ENCODE measurements around the gene SPDYE6.
"Not testable (repeated sequence)": the region's sequence is repeated elsewhere in the genome, so short reads cannot be mapped to it uniquely, and the experiment has no call there.

SPDYE6 gene

GRCh38 chr7:102363549-102364393 lies 7.5 kb upstream of the SPDYE6 start:
- DNase-seq = peak; percentile 37

DNA sequence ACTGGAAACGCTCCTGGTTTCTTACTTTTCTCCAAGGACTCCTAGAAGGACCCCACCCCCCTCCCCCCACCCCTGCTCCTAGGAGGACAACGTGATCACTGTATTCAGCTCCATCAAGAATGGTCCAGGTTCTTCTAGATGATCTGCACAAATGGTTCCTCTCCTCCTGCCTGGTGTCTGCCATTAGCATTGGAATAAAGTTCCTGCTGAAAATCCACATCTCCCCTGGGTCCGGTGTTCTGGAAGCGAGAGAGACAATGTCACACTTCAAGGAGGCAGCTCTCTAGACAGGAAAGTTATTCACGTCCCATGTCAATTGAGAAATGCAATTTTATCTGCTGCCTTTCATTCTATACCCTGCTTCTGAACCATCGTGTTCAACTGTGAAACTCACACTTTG lies 9.3 kb downstream of the SPDYE6 start:
- not testable (repeated sequence) for DNase-seq

- DNase-seq = not testable (repeated sequence)
Measured at GRCh38 chr7:102340599-102341368, 15.5 kb downstream of the SPDYE6 start.

- DNase-seq = not testable (repeated sequence)
Measured at GRCh38 chr7:102337420-102337819, 18.8 kb downstream of the SPDYE6 start.

DNA sequence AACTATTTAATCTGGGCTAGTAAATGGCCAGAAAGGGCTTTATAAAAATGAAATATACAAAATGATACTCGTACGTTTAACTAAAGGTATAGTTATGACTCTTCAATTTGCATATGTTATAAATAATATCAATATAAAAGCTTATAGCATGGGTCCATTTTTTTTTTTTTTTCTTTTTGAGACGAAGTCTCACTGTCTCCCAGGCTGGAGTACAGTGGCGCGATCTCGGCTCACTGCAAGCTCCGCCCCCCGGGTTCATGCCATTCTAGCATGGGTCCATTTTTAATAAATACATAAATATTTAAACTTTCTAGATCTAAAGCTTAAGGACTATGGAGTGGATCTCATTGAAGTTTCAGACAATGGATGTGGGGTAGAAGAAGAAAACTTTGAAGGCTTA lies 19.2 kb downstream of the SPDYE6 start:
- DNase-seq = not testable (repeated sequence)

- not testable (repeated sequence) for DNase-seq
Measured at GRCh38 chr7:102335574-102335973, 20.7 kb downstream of the SPDYE6 start.

GRCh38 chr7:102330666-102331460 lies 25.4 kb downstream of the SPDYE6 start:
- not testable (repeated sequence) for DNase-seq

- not testable (repeated sequence) for DNase-seq
Measured at GRCh38 chr7:102329366-102329765, 26.9 kb downstream of the SPDYE6 start.

- not testable (repeated sequence) for DNase-seq
Measured at GRCh38 chr7:102328863-102329262, 27.4 kb downstream of the SPDYE6 start.

DNA sequence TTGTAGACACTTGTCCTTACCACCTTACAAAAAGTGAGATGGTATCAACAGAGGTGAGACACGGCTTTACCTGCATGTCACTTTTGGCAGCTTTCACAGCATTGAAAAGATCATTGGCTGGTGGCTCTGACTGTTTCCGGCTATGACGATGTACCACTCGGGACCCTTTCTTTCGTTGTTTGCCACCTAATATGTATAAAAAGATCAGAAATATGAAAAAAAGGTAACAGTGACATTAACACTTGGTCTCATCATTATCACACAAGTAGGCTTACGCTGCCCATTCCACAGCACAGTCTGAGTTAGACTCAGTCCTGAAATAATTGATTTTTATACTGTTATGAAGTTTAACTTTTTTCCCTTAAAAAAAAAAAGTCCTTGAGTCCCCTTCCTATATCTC lies 29.1 kb downstream of the SPDYE6 start:
- DNase-seq = not testable (repeated sequence)

- no peak for DNase-seq
Measured at GRCh38 chr7:102326157-102326889, 29.9 kb downstream of the SPDYE6 start.

DNA sequence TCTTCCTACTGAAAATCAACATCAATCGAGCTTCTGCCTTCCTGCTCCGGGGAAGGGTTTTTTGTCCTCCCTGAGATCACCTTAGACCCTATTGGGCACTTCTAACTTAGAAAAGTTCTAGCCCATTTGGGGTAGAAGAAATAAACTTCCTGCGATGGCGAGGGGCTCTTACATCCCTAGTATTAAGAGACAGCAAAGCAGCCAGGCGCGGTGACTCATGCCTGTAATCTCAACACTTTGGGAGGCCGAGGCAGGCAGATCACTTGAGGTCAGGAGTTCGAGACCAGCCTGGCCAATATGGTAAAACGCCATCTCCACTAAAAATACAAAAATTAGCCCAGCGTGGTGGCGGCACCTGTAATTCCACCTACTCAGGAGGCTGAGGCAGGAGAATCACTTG lies 31.1 kb downstream of the SPDYE6 start:
- not testable (repeated sequence) for DNase-seq

GRCh38 chr7:102323914-102324195 lies 32.4 kb downstream of the SPDYE6 start:
- DNase-seq = no peak

DNA sequence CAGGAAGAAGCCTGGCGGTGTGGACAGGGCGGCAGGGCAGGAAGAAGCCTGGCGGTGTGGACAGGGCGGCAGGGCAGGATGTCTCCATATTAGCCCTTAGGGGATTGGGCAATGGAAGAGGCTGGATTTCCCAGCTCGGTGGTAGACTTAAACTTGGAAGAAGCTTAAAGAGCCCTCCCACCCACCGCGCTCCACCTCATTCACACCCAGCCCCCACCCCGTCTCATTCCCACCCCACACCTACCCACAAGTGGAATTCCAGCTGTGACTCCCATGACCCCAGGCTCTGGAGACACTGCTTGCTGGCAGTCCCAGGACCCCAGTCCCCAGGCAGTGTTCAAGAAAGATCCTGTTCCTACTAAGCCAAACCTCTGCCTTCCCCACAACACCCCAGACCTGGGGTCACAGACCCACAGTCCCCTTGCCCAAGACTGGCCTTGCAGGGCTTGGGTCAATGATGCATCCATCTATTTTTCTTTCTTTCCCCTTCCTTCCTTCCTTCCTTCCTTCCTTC lies 34.0 kb downstream of the SPDYE6 start:
- DNase-seq = no peak

GRCh38 chr7:102321351-102322201 lies 34.7 kb downstream of the SPDYE6 start:
- DNase-seq = no peak

- no peak for DNase-seq
Measured at GRCh38 chr7:102320601-102321350, 35.5 kb downstream of the SPDYE6 start.

DNA sequence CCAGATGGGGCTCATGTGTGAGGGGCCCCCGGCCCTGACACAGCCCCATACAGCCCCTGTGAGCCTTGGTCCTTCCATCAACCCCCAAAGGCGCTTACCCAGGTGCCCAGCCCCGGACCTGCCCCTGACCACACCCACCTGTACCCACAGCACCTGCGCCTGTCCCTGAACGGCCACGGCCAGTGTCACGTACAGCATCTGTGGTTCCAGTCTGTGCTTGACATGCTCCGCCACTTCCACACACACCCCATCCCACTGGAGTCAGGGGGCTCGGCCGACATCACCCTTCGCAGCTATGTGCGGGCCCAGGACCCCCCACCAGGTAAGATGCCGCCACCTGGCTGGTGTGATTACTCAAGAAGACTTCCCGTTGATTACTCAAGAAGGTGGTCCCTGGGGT lies 36.1 kb downstream of the SPDYE6 start:
- no peak for DNase-seq

- DNase-seq = no peak
Measured at GRCh38 chr7:102319671-102320070, 36.6 kb downstream of the SPDYE6 start.

- no peak for DNase-seq
Measured at GRCh38 chr7:102318482-102318971, 37.7 kb downstream of the SPDYE6 start.

All from cortex of kidney (tissue), 1 donor.